Pancreas (tissue), 10 donors: ENCODE results near the gene ATP5PD. TPM values are rescaled to one million over a fixed set of nuclear protein-coding genes. Genes with fewer than 3 reads are reported as not detected.
"Not testable (repeated sequence)": the region's sequence is repeated elsewhere in the genome, so short reads cannot be mapped to it uniquely, and the experiment has no call there.

Experiments
- ATAC-seq, 4 donors: fragments of 200-7000 bp; cut with Tn5 transposase; one replicate each; pipeline versions ENCODE4 v1.8.0 to v1.9.1; 2020; ENCODE audit warnings: mild to moderate bottlenecking in 4 of 4, moderate library complexity in 4 of 4
- DNase-seq, 6 donors: peaks; one replicate each; pipeline ENCODE4 v3.0.0-alpha.2; 2020
- FAIRE-seq: peaks from 2 replicates; lab custom pipeline; 2012; peaks lifted over from hg19 to GRCh38; lab: Jason Lieb, UNC
- H3K27ac ChIP-seq, 4 donors: fragments of 200-600 bp; sonication (generic); 1 replicate in 3 of 4; 2 replicates in 1 of 4; pipeline versions ENCODE4 v1.5.0 to v1.8.0; 2020
- H3K27me3 ChIP-seq, 4 donors: fragments of 200-600 bp; one replicate each; pipeline ENCODE4 v1.8.0; 2021
- H3K36me3 ChIP-seq, 3 donors: fragments of 200-600 bp; sonication (generic) in 1 of 3; one replicate each; pipeline versions ENCODE4 v1.5.0 to v1.8.0; 2020 to 2021
- H3K4me1 ChIP-seq, 3 donors: fragments of 200-600 bp; one replicate each; pipeline ENCODE4 v1.8.0; 2021
- H3K4me3 ChIP-seq, 4 donors: fragments of 200-600 bp; sonication (generic) in 2 of 4; one replicate each; pipeline versions ENCODE4 v1.5.0 to v1.8.0; 2020 to 2021
- H3K9me3 ChIP-seq, 4 donors: fragments of 200-600 bp; one replicate each; pipeline ENCODE4 v1.8.0; 2021
- WGBS, 2 donors: extraction: QIAGEN DNeasy Blood & Tissue Kit; methylation state at CpG; one replicate each; pipeline ENCODE4 v1.1.7; 2013; 5-methylcytosine and 5-hydroxymethylcytosine counted together
- intact Hi-C, 3 donors: fragments of 100-400 bp; cut with DNase I; formaldehyde crosslinking; loops; one replicate each; pipeline versions ENCODE4 v1.11.1 to v1.14.2; 2022
- polyA plus RNA-seq, 2 donors: library from polyadenylated mRNA; stranded (reverse); fragments of 200-250 nt; gene quantifications; one replicate each; pipeline ENCODE4 v1.2.3, GENCODE V29; 2013
- total RNA-seq, 6 donors: library from RNA; stranded (reverse); fragmentation: NEBNext Ultra II Directional in 4 of 6; extraction: Animal tissue kit (Norgen Biotek cat#: 25700) in 4 of 6; gene quantifications; one replicate each; pipeline versions ENCODE4 v1.2.1 to v1.2.4, GENCODE V29; 2021 to 2023
- TF ChIP-seq, protein P1 (sequence below), 4 donors: fragments of 200-600 bp; sonication (generic) in 3 of 4; IDR thresholded peaks; one replicate each; pipeline versions ENCODE4 v1.5.0 to v1.8.0; 2021; ENCODE audit warnings: antibody characterized with exemption in 4 of 4
- donor health status: healthy with polysubstance abuse.
- donor health status: DM: no; HTN: no; CAD: no; lungs with moderate emphysema.
- donor health status: DM: no; HTN: no; CAD: no.
- donor health status: control.
- donor health status: control.
- donor health status: Bipolar disorder and iron deficiency.
- donor health status: DM: yes; HTN: yes; CAD: no.
- donor health status: DM: no; HTN: no; CAD: no.
- donor health status: DM: no; HTN: no; CAD: no.
- donor health status: DM: yes; HTN: yes; CAD: no.

ATP5PD gene
- total and polyA plus RNA-seq, 8 donors = 81.6 to 229 (median 110) TPM

- WGBS, 2 donors = 66 to 85% methylated on average over 6 of the region's 6 CpGs
- TF ChIP-seq, protein P1, sequence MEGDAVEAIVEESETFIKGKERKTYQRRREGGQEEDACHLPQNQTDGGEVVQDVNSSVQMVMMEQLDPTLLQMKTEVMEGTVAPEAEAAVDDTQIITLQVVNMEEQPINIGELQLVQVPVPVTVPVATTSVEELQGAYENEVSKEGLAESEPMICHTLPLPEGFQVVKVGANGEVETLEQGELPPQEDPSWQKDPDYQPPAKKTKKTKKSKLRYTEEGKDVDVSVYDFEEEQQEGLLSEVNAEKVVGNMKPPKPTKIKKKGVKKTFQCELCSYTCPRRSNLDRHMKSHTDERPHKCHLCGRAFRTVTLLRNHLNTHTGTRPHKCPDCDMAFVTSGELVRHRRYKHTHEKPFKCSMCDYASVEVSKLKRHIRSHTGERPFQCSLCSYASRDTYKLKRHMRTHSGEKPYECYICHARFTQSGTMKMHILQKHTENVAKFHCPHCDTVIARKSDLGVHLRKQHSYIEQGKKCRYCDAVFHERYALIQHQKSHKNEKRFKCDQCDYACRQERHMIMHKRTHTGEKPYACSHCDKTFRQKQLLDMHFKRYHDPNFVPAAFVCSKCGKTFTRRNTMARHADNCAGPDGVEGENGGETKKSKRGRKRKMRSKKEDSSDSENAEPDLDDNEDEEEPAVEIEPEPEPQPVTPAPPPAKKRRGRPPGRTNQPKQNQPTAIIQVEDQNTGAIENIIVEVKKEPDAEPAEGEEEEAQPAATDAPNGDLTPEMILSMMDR (IDR thresholded peaks at IDR 0.05) = no peak
- no peak for DNase-seq
- peaks cover 7 to 10% (median 7%) of the 10 kb centered on the region in 3 donors for H3K4me1 ChIP-seq
- intact Hi-C loops = no loop called here
- ATAC-seq = no peak
- no peaks in the 10 kb centered on the region for H3K36me3 ChIP-seq
- H3K4me3 ChIP-seq = no peak overlapping the region
- FAIRE-seq = no peak
- H3K9me3 ChIP-seq = no peaks in the 10 kb centered on the region
- no peaks in the 10 kb centered on the region for H3K27me3 ChIP-seq
- H3K27ac ChIP-seq = no peak overlapping the region
These were observed 38.4 kb downstream of the ATP5PD start for GRCh38 chr17:75008373-75008772.

- ATAC-seq = no peak
- 66 to 75% methylated on average over 5 of the region's 5 CpGs for WGBS, 2 donors
These were observed 40.1 kb downstream of the ATP5PD start for GRCh38 chr17:75006653-75007052.

DNA sequence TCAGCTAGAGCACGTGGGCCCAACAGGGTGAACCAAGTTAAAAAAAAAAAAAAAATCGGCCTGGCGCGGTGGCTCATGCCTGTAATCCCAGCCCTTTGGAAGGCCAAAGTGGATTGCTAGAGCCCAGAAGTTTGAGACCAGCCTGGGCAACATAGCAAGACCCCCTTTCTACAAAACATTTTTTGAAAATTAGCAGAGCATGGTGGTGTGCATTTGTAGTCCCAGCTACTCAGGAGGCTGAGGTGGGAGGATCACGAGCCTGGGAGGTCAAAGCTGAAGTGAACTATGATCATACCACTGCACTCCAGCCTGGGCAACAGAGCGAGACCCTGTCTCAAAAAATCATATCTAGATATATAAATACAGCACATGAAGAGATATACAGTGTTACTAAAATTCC, 40.7 kb downstream of the ATP5PD start:
- H3K9me3 ChIP-seq, ATAC-seq, H3K27ac ChIP-seq, H3K4me1 ChIP-seq, H3K4me3 ChIP-seq, FAIRE-seq, intact Hi-C loops, H3K36me3 ChIP-seq, H3K27me3 ChIP-seq, DNase-seq: not testable (repeated sequence)
- WGBS, 2 donors = 83 to 89% methylated on average over 6 of the region's 6 CpGs

More at GRCh38 chr17:75006653-75007052, 40.1 kb downstream of the ATP5PD start:
- TF ChIP-seq, protein P1 (IDR thresholded peaks at IDR 0.05) = no peak
- intact Hi-C loops = no loop called here
- no peak overlapping the region for H3K4me3 ChIP-seq
- H3K9me3 ChIP-seq = no peaks in the 10 kb centered on the region
- DNase-seq = no peak
- H3K4me1 ChIP-seq = peaks cover 2 to 7% (median 5%) of the 10 kb centered on the region in 3 donors
- no peaks in the 10 kb centered on the region for H3K27me3 ChIP-seq
- H3K27ac ChIP-seq = no peak overlapping the region
- H3K36me3 ChIP-seq = peaks cover 0 to 3% (median 0%) of the 10 kb centered on the region in 3 donors
- no peak for FAIRE-seq

- DNase-seq (no peak), ATAC-seq (no peak), FAIRE-seq (no peak)
- 79 to 81% methylated on average over 8 of the region's 8 CpGs for WGBS, 2 donors
- intact Hi-C loops = no loop called here
- H3K9me3 ChIP-seq = no peaks in the 10 kb centered on the region
- no peaks in the 10 kb centered on the region for H3K27me3 ChIP-seq
- no peak overlapping the region for H3K27ac ChIP-seq
- no peak overlapping the region for H3K4me3 ChIP-seq
- peaks cover 0 to 8% (median 0%) of the 10 kb centered on the region in 3 donors for H3K36me3 ChIP-seq
- TF ChIP-seq, protein P1 (IDR thresholded peaks at IDR 0.05) = no peak
- H3K4me1 ChIP-seq = no peaks in the 10 kb centered on the region
These were observed 41.5 kb downstream of the ATP5PD start for GRCh38 chr17:75005291-75005690.

DNA sequence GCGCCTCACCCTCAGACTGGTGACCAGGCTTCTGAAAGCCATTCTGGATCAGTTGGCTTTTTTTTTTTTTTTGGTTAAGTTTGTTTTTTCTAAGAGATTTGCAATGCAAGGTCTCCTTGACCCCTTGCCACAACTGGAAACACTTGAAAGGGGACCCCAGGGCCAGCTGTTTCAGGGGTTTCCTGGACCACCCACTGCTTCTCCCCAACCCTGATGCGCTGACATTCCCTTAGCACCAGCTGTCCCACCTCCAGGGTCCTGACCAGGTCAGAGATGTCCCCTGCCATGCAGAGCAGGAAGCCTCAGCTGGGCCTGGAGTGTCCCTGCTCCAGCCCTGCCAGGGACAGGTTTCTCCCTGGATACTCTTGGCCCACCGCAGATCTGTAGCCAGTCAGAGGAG, 42.4 kb downstream of the ATP5PD start:
- 93% methylated on average over 3 of the region's 3 CpGs for WGBS, 2 donors
- FAIRE-seq (no peak), ATAC-seq (no peak), DNase-seq (no peak)
- H3K36me3 ChIP-seq = peaks cover 0 to 8% (median 0%) of the 10 kb centered on the region in 3 donors
- intact Hi-C loops = no loop called here
- no peaks in the 10 kb centered on the region for H3K27me3 ChIP-seq
- H3K9me3 ChIP-seq = no peaks in the 10 kb centered on the region
- H3K4me3 ChIP-seq = no peak overlapping the region
- no peaks in the 10 kb centered on the region for H3K4me1 ChIP-seq
- no peak overlapping the region for H3K27ac ChIP-seq
- TF ChIP-seq, protein P1 (IDR thresholded peaks at IDR 0.05) = no peak
